PFSK-1 (cell line): Measurements from ENCODE around the gene KAZALD1.

Experiments used
- FOXP2 ChIP-seq: optimal IDR thresholded peaks from 2 replicates; pipeline ENCODE3; 2011; ENCODE audit warnings: borderline replicate concordance, control low read depth, inconsistent platforms; ENCODE audit not compliant: insufficient read depth; ENCODE audit errors: extremely low read length, extremely low read depth
- POLR2AphosphoS5 ChIP-seq: IDR thresholded peaks from 2 replicates; pipeline ENCODE4 v1.6.1; 2012; ENCODE audit warnings: low read depth, mild to moderate bottlenecking, control low read depth, low read length, moderate library complexity
- SIN3A ChIP-seq: IDR thresholded peaks from 2 replicates; pipeline ENCODE4 v1.6.1; 2012; ENCODE audit warnings: mild to moderate bottlenecking, low read length, moderate library complexity, borderline replicate concordance; ENCODE audit not compliant: insufficient read depth
- TAF1 ChIP-seq: IDR thresholded peaks from 2 replicates; pipeline ENCODE4 v1.6.1; 2012; ENCODE audit warnings: low read length, control low read depth, borderline replicate concordance; ENCODE audit not compliant: insufficient read depth
- TF ChIP-seq, protein P1 (sequence below), 2 experiments: IDR thresholded peaks; 2 replicates each; pipeline versions ENCODE4 v1.6.1 to v1.8.0; 2011 to 2012; ENCODE audit warnings: low read depth in 2 of 2, low read length in 2 of 2, control low read depth in 1 of 2, inconsistent platforms in 1 of 2, mild to moderate bottlenecking in 1 of 2, moderate library complexity in 1 of 2; ENCODE audit not compliant: insufficient read depth in 1 of 2

KAZALD1 gene

GRCh38 chr10:101092881-101093354, 31.1 kb downstream of the KAZALD1 start:
- TF ChIP-seq, protein P1, sequence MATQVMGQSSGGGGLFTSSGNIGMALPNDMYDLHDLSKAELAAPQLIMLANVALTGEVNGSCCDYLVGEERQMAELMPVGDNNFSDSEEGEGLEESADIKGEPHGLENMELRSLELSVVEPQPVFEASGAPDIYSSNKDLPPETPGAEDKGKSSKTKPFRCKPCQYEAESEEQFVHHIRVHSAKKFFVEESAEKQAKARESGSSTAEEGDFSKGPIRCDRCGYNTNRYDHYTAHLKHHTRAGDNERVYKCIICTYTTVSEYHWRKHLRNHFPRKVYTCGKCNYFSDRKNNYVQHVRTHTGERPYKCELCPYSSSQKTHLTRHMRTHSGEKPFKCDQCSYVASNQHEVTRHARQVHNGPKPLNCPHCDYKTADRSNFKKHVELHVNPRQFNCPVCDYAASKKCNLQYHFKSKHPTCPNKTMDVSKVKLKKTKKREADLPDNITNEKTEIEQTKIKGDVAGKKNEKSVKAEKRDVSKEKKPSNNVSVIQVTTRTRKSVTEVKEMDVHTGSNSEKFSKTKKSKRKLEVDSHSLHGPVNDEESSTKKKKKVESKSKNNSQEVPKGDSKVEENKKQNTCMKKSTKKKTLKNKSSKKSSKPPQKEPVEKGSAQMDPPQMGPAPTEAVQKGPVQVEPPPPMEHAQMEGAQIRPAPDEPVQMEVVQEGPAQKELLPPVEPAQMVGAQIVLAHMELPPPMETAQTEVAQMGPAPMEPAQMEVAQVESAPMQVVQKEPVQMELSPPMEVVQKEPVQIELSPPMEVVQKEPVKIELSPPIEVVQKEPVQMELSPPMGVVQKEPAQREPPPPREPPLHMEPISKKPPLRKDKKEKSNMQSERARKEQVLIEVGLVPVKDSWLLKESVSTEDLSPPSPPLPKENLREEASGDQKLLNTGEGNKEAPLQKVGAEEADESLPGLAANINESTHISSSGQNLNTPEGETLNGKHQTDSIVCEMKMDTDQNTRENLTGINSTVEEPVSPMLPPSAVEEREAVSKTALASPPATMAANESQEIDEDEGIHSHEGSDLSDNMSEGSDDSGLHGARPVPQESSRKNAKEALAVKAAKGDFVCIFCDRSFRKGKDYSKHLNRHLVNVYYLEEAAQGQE (IDR thresholded peaks at IDR 0.05; ENCODE audit: insufficient read depth in 1 of 2, low read depth in 2 of 2, low read length in 2 of 2), result peak in 1 of 2 experiments; percentile 65; a peak in 1 of 4 replicates
- TF ChIP-seq TAF1, result no peak

GRCh38 chr10:101094121-101094879, 32.5 kb downstream of the KAZALD1 start:
- TF ChIP-seq SIN3A (no peak), POLR2AphosphoS5 (no peak), FOXP2 (no peak), TAF1 (no peak)
- TF ChIP-seq, protein P1 (IDR thresholded peaks at IDR 0.05; ENCODE audit: insufficient read depth in 1 of 2, low read depth in 2 of 2, low read length in 2 of 2), result no peak

- TF ChIP-seq, protein P1 (IDR thresholded peaks at IDR 0.05; ENCODE audit: insufficient read depth in 1 of 2, low read depth in 2 of 2, low read length in 2 of 2), result no peak
- TF ChIP-seq POLR2AphosphoS5 (no peak), SIN3A (no peak), TAF1 (no peak), FOXP2 (no peak)
These were observed 33.2 kb downstream of the KAZALD1 start for GRCh38 chr10:101095004-101095403.

- TF ChIP-seq POLR2AphosphoS5, result no peak
- TF ChIP-seq, protein P1 (IDR thresholded peaks at IDR 0.05; ENCODE audit: insufficient read depth in 1 of 2, low read depth in 2 of 2, low read length in 2 of 2), result no peak
- no peak for TF ChIP-seq FOXP2
- TF ChIP-seq TAF1, result no peak
- no peak for TF ChIP-seq SIN3A
These were observed 33.9 kb downstream of the KAZALD1 start for GRCh38 chr10:101095550-101096213.
